H9 (cell line): ENCODE results near the gene ADAD2. TPM values are rescaled to one million over a fixed set of nuclear protein-coding genes. Genes with fewer than 3 reads are reported as not detected.

Experiments used
- DNase-seq: peaks from one replicate; pipeline ENCODE4 v3.0.0-alpha.2; 2017
- H2AFZ ChIP-seq: one replicate; pipeline ENCODE4 v1.6.1; 2013; ENCODE audit warnings: mild to moderate bottlenecking, low read length, control low read depth, moderate library complexity
- H2AK5ac ChIP-seq: 2 replicates; pipeline ENCODE4 v1.6.1; 2013; ENCODE audit warnings: low read length, control low read depth, mixed read lengths; ENCODE audit not compliant: insufficient read length
- H2BK120ac ChIP-seq: one replicate; pipeline ENCODE4 v1.6.1; 2013; ENCODE audit warnings: low read depth, mild to moderate bottlenecking, low read length, control low read depth, inconsistent platforms; ENCODE audit not compliant: poor library complexity, severe bottlenecking
- H2BK12ac ChIP-seq: 2 replicates; pipeline ENCODE4 v1.6.1; 2013; ENCODE audit warnings: low read length, control low read depth, mixed read lengths, low read depth; ENCODE audit not compliant: insufficient read length
- H2BK15ac ChIP-seq: 2 replicates; pipeline ENCODE4 v1.6.1; 2013; ENCODE audit warnings: low read depth, low read length, control low read depth
- H2BK20ac ChIP-seq: one replicate; pipeline ENCODE4 v1.6.1; 2013; ENCODE audit warnings: low read depth, mild to moderate bottlenecking, low read length, control low read depth, inconsistent platforms; ENCODE audit not compliant: poor library complexity, severe bottlenecking
- H2BK5ac ChIP-seq: 2 replicates; pipeline ENCODE4 v1.6.1; 2013; ENCODE audit warnings: low read length, control low read depth, mixed read lengths; ENCODE audit not compliant: insufficient read length
- H3K14ac ChIP-seq: 2 replicates; pipeline ENCODE4 v1.6.1; 2013; ENCODE audit warnings: low read length, control low read depth; ENCODE audit not compliant: insufficient read depth
- H3K18ac ChIP-seq: 2 replicates; pipeline ENCODE4 v1.6.1; 2013; ENCODE audit warnings: low read depth, mild to moderate bottlenecking, mixed read lengths, low read length, control low read depth; ENCODE audit not compliant: insufficient read length
- H3K23ac ChIP-seq: 2 replicates; pipeline ENCODE4 v1.6.1; 2013; ENCODE audit warnings: low read length, control low read depth, mixed read lengths, low read depth; ENCODE audit not compliant: insufficient read length
- H3K23me2 ChIP-seq: 2 replicates; pipeline ENCODE4 v1.6.1; 2013; ENCODE audit warnings: low read depth, mild to moderate bottlenecking, mixed read lengths, low read length, control low read depth; ENCODE audit not compliant: insufficient read length, poor library complexity, severe bottlenecking
- H3K27ac ChIP-seq: 2 replicates; pipeline ENCODE4 v1.5.1; 2013; ENCODE audit warnings: low read length, control low read depth, mixed read lengths, low read depth; ENCODE audit not compliant: insufficient read length
- H3K27me3 ChIP-seq: 2 replicates; pipeline ENCODE4 v1.6.1; 2013; ENCODE audit warnings: low read length, control low read depth, inconsistent platforms; ENCODE audit not compliant: insufficient read depth
- H3K4ac ChIP-seq: 2 replicates; pipeline ENCODE4 v1.6.1; 2013; ENCODE audit warnings: low read depth, mild to moderate bottlenecking, control low read depth, inconsistent platforms, low read length, moderate library complexity
- H3K4me1 ChIP-seq: 2 replicates; pipeline ENCODE4 v1.6.1; 2013; ENCODE audit warnings: low read length, control low read depth, inconsistent platforms; ENCODE audit not compliant: insufficient read depth
- H3K4me2 ChIP-seq: 2 replicates; pipeline ENCODE4 v1.6.1; 2013; ENCODE audit warnings: low read length, control low read depth, mixed read lengths; ENCODE audit not compliant: insufficient read length, insufficient read depth
- H3K56ac ChIP-seq: 2 replicates; pipeline ENCODE4 v1.6.1; 2013; ENCODE audit warnings: low read depth, mild to moderate bottlenecking, mixed read lengths, low read length, control low read depth; ENCODE audit not compliant: insufficient read length
- H3K79me1 ChIP-seq: 2 replicates; pipeline ENCODE4 v1.6.1; 2013; ENCODE audit warnings: low read depth, mild to moderate bottlenecking, moderate library complexity, low read length, control low read depth, inconsistent platforms; ENCODE audit not compliant: insufficient read depth, poor library complexity, severe bottlenecking
- H3K79me2 ChIP-seq: 2 replicates; pipeline ENCODE4 v1.6.1; 2013; ENCODE audit warnings: low read length, control low read depth, inconsistent platforms; ENCODE audit not compliant: insufficient read depth
- H3K9ac ChIP-seq: 2 replicates; pipeline ENCODE4 v1.6.1; 2013; ENCODE audit warnings: low read length, control low read depth, mixed read lengths; ENCODE audit not compliant: insufficient read length; ENCODE audit errors: extremely low read depth
- H3K9me3 ChIP-seq: one replicate; pipeline ENCODE4 v1.6.1; 2013; ENCODE audit warnings: low read depth, low read length, inconsistent platforms; ENCODE audit not compliant: control insufficient read depth
- H3T11ph ChIP-seq: one replicate; pipeline ENCODE4 v1.6.1; 2013; ENCODE audit warnings: mild to moderate bottlenecking, low read length, control low read depth, inconsistent platforms
- H4K20me1 ChIP-seq: one replicate; pipeline ENCODE4 v1.6.1; 2013; ENCODE audit not compliant: control insufficient read depth, insufficient read length, insufficient read depth
- H4K5ac ChIP-seq: 2 replicates; pipeline ENCODE4 v1.6.1; 2013; ENCODE audit warnings: low read depth, mild to moderate bottlenecking, mixed read lengths, low read length, control low read depth; ENCODE audit not compliant: insufficient read length
- H4K8ac ChIP-seq: replicated peaks from 2 replicates; pipeline ENCODE4 v1.6.1; 2013; ENCODE audit warnings: low read length, control low read depth, mixed read lengths, low read depth; ENCODE audit not compliant: insufficient read length
- H4K91ac ChIP-seq: 2 replicates; pipeline ENCODE4 v1.6.1; 2013; ENCODE audit warnings: low read depth, mild to moderate bottlenecking, moderate library complexity, mixed read lengths, low read length, control low read depth; ENCODE audit not compliant: insufficient read length
- H3K27ac Mint-ChIP-seq, 3 experiments: 2 replicates in 2 of 3; 3 replicates in 1 of 3; pipeline ENCODE4 v1.8.0; 2020 to 2021; ENCODE audit warnings: mixed read lengths in 3 of 3, mild to moderate bottlenecking in 1 of 3, moderate library complexity in 1 of 3
- H3K27me3 Mint-ChIP-seq: 2 replicates; pipeline ENCODE4 v1.8.0; 2021; ENCODE audit warnings: low read depth, mild to moderate bottlenecking, moderate library complexity, mixed read lengths
- H3K36me3 Mint-ChIP-seq, 3 experiments: 2 replicates in 2 of 3; 3 replicates in 1 of 3; pipeline ENCODE4 v1.8.0; 2020 to 2021; ENCODE audit warnings: low read depth in 3 of 3, mixed read lengths in 3 of 3; ENCODE audit not compliant: insufficient read depth in 1 of 3
- H3K4me1 Mint-ChIP-seq, 2 experiments: 2 replicates each; pipeline ENCODE4 v1.8.0; 2020; ENCODE audit warnings: mixed read lengths in 2 of 2
- H3K4me3 Mint-ChIP-seq, 2 experiments: 2 replicates in 1 of 2; 3 replicates in 1 of 2; pipeline ENCODE4 v1.8.0; 2020 to 2021; ENCODE audit warnings: mild to moderate bottlenecking in 2 of 2, mixed read lengths in 2 of 2, moderate library complexity in 1 of 2
- H3K9me3 Mint-ChIP-seq, 2 experiments: 2 replicates in 1 of 2; 3 replicates in 1 of 2; pipeline ENCODE4 v1.8.0; 2020; ENCODE audit warnings: mild to moderate bottlenecking in 2 of 2, mixed read lengths in 2 of 2, moderate library complexity in 1 of 2
- CTCF ChIP-seq: fragments of 200-600 bp; sonication (generic); conservative IDR thresholded peaks from 3 replicates; pipeline ENCODE4 v1.8.0; 2021; ENCODE audit warnings: antibody characterized with exemption, mild to moderate bottlenecking
- WGBS: extraction: QIAGEN DNeasy Blood & Tissue Kit; methylation state at CpG from one replicate; pipeline ENCODE4 v1.1.7; 2013; ENCODE audit warnings: missing lambda C conversion rate, low lambda C conversion rate, mixed read lengths; ENCODE audit not compliant: insufficient read length; ENCODE audit errors: extremely low coverage; 5-methylcytosine and 5-hydroxymethylcytosine counted together
- total RNA-seq: library from RNA; stranded (reverse); gene quantifications from 2 replicates; pipeline ENCODE4 v1.2.1, GENCODE V29; 2021

ADAD2 gene
- total RNA-seq, 1 experiment from 2014 or later: 1.0 TPM

- Histone ChIP-seq H3K79me2 (no peaks in the 10 kb centered on the region), H3K27me3 (no peaks in the 10 kb centered on the region), H3K27ac (no peak overlapping the region), H2BK120ac (no peak overlapping the region), H3K4ac (no peak overlapping the region), H4K20me1 (no peaks in the 10 kb centered on the region), H3K4me2 (no peak overlapping the region), H2BK5ac (no peak overlapping the region), H2AK5ac (no peak overlapping the region), H3K56ac (no peak overlapping the region), H3K14ac (no peak overlapping the region), H4K91ac (no peak overlapping the region), H2BK20ac (no peak overlapping the region), H3K9ac (no peak overlapping the region), H3T11ph (no peak overlapping the region), H4K5ac (no peak overlapping the region), H2BK12ac (no peak overlapping the region), H3K79me1 (no peaks in the 10 kb centered on the region), H3K18ac (no peak overlapping the region), H3K23ac (no peak overlapping the region), H2BK15ac (no peak overlapping the region), H4K8ac (no peak overlapping the region), H2AFZ (no peak overlapping the region), H3K9me3 (no peaks in the 10 kb centered on the region), H3K4me1 (no peaks in the 10 kb centered on the region), H3K23me2 (no peaks in the 10 kb centered on the region)
- no CpG with 5 or more reads among the region's 18 CpGs for WGBS
- no peaks in the 10 kb centered on the region for H3K9me3 Mint-ChIP-seq
- no peaks in the 10 kb centered on the region; the same call in 1 of the 2 replicates for H3K27me3 Mint-ChIP-seq
- no peak for TF ChIP-seq CTCF
- no peak for DNase-seq
- H3K4me3 Mint-ChIP-seq: no peak overlapping the region
- H3K27ac Mint-ChIP-seq: no peak overlapping the region; a peak in 1 of 7 replicates
- peaks cover 5 to 7% of the 10 kb centered on the region in 2 experiments for H3K4me1 Mint-ChIP-seq
- H3K36me3 Mint-ChIP-seq: no peaks in the 10 kb centered on the region
These were observed 15.2 kb downstream of the ADAD2 start for GRCh38 chr16:84205976-84206691.
